ENCODE results near the gene FEM1A. TPM values are rescaled to one million over a fixed set of nuclear protein-coding genes. Genes with fewer than 3 reads are reported as not detected.

The FEM1A gene
- total RNA-seq, 6 experiments from 2014 or later = 4.7 to 11.9 (median 5.6) TPM

DNA sequence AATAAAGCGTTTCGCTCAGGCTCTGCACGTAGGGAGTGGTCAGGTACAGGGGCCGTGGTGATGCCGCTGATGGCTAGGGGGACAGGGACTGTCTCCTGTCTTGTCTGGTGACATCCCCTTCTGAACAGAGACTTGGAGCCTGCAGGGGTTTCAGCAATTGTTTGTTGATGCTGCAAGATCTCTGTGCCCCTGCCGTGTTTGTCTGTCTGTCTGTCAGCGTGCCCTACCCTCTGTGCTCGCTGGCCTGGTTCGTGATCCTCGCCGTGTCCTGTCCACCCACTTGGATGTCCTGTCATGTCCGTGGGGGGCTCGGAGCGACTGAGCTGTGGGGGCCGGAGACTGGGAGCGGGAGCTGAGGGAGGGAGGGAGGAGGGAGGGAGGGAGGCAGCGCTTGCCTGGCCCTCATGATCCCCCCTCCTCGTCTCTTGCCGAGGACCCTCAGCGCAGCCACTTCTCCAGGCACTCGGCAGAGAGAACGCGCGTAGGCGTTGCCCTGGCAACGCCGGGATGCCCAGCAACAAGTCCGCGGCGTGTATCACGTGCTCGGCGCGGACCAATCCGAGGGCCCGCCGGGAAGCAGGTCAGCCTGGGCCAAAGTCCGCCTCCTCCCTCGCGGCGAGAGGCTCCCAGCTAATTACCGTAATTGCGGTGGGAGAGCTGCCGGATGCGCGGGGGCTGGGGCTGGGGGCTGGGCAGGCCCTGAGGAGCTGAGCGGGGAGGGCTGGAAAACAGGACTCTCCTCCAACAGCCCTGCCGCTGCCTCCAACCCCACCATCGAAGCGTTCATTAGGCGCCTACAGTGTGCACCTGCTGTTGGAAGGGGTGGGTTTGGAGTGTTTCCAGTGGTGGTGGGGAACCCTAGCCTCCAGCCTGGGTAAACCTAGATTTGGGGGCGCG, 31.9 kb upstream of the FEM1A start:
- TF ChIP-seq POLR2A (IDR thresholded peaks at IDR 0.05) = no peak
- TF ChIP-seq, protein P1, sequence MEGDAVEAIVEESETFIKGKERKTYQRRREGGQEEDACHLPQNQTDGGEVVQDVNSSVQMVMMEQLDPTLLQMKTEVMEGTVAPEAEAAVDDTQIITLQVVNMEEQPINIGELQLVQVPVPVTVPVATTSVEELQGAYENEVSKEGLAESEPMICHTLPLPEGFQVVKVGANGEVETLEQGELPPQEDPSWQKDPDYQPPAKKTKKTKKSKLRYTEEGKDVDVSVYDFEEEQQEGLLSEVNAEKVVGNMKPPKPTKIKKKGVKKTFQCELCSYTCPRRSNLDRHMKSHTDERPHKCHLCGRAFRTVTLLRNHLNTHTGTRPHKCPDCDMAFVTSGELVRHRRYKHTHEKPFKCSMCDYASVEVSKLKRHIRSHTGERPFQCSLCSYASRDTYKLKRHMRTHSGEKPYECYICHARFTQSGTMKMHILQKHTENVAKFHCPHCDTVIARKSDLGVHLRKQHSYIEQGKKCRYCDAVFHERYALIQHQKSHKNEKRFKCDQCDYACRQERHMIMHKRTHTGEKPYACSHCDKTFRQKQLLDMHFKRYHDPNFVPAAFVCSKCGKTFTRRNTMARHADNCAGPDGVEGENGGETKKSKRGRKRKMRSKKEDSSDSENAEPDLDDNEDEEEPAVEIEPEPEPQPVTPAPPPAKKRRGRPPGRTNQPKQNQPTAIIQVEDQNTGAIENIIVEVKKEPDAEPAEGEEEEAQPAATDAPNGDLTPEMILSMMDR (IDR thresholded peaks at IDR 0.05) = no peak
- DNase-seq (peak; percentile 93 to 95 (median 93)), ATAC-seq (peak; percentile 97 to 100 (median 100))
- intact Hi-C loops (cut with DNase I) = no loop called here
- Histone ChIP-seq H3K4me1 (peaks cover 0 to 7% (median 0%) of the 10 kb centered on the region in 4 donors), H3K4me3 (peak overlapping the region; percentile 30 to 40 (median 39)), H3K27ac (no peak overlapping the region), H3K9me3 (no peaks in the 10 kb centered on the region), H3K27me3 (no peaks in the 10 kb centered on the region), H3K36me3 (no peaks in the 10 kb centered on the region)
- WGBS (ENCODE audit: insufficient coverage, low coverage, low lambda C conversion rate, missing lambda C conversion rate) = 2% methylated on average over 24 of the region's 53 CpGs

DNA sequence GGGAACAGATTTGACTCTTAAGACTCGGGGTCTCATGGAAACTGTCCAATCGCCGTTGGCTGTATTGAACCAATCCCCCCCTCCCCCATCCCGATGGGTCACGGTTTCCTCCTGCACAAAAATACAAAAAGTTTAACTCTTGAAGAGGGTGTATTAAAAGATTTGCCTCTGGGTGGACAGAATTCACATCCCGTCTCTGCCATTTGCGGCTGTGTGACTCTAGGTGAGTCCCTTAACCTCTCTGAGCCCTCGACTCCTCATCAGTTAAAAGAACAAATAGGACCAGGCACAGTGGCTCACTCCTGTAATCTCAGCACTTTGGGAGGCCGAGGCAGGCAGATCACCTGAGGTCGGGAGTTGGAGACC, 31.3 kb upstream of the FEM1A start:
- intact Hi-C loops (cut with DNase I) = no loop called here
- peak overlapping the region; percentile 30 to 40 (median 39) for H3K4me3 ChIP-seq
- WGBS (ENCODE audit: insufficient coverage, low coverage, low lambda C conversion rate, missing lambda C conversion rate) = 28% methylated on average over 8 of the region's 10 CpGs
- no peaks in the 10 kb centered on the region for H3K36me3 ChIP-seq
- H3K9me3 ChIP-seq = no peaks in the 10 kb centered on the region
- H3K27ac ChIP-seq = no peak overlapping the region
- no peaks in the 10 kb centered on the region for H3K27me3 ChIP-seq
- H3K4me1 ChIP-seq = peaks cover 0 to 7% (median 0%) of the 10 kb centered on the region in 4 donors
- ATAC-seq (no peak), DNase-seq (no peak)
- TF ChIP-seq, protein P1 (IDR thresholded peaks at IDR 0.05) = no peak
- no peak for TF ChIP-seq POLR2A (IDR thresholded peaks at IDR 0.05)

DNA sequence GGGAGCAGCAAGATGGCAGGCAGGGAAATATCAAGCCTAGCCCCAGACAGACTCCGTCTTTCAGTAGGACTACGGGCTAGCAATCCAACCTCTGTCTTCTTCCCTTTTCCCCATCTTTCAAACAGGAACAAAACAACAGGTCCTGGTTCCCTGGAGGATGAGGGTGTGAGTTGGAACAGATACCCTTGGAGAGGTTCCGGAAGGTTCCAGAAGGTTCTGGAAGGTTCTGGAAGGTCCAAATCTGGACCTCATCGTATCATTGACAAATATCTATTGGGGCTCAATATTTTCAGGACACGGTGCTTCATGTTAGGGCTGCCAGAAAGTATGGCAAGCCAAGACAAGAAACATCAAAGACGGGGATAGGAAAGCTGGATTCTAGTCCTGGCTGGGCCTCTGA, 28.5 kb upstream of the FEM1A start:
- Histone ChIP-seq H3K4me3 (no peak overlapping the region), H3K36me3 (no peaks in the 10 kb centered on the region), H3K9me3 (no peaks in the 10 kb centered on the region), H3K27me3 (no peaks in the 10 kb centered on the region), H3K27ac (no peak overlapping the region), H3K4me1 (peaks cover 0 to 7% (median 0%) of the 10 kb centered on the region in 4 donors)
- DNase-seq = no peak
- TF ChIP-seq POLR2A (IDR thresholded peaks at IDR 0.05) = no peak
- no peak for ATAC-seq
- WGBS (ENCODE audit: insufficient coverage, low coverage, low lambda C conversion rate, missing lambda C conversion rate) = 66% methylated on average over 5 of the region's 6 CpGs
- intact Hi-C loops (cut with DNase I) = no loop called here

DNA sequence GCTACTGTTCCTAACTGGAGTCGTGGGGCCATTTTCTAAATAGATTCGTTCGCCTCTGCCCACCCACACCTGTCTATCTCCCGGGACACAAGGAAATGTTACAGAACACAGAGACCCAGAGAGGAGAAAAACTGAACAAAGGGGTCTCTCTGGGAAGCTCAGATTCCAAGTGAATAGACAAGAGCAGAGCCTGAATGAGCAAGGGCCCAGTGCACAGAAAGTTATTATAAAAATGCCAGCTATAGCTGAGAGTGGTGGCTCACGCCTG, 27.2 kb upstream of the FEM1A start:
- Histone ChIP-seq H3K4me3 (no peak overlapping the region), H3K9me3 (no peaks in the 10 kb centered on the region), H3K27me3 (no peaks in the 10 kb centered on the region), H3K36me3 (no peaks in the 10 kb centered on the region), H3K27ac (no peak overlapping the region), H3K4me1 (peaks cover 0 to 7% (median 0%) of the 10 kb centered on the region in 4 donors)
- no peak for TF ChIP-seq POLR2A (IDR thresholded peaks at IDR 0.05)
- TF ChIP-seq, protein P1 (IDR thresholded peaks at IDR 0.05) = no peak
- WGBS (ENCODE audit: insufficient coverage, low coverage, low lambda C conversion rate, missing lambda C conversion rate) = 60% methylated on average over 5 of the region's 5 CpGs
- intact Hi-C loops (cut with DNase I) = no loop called here
- ATAC-seq (no peak), DNase-seq (no peak)

DNA sequence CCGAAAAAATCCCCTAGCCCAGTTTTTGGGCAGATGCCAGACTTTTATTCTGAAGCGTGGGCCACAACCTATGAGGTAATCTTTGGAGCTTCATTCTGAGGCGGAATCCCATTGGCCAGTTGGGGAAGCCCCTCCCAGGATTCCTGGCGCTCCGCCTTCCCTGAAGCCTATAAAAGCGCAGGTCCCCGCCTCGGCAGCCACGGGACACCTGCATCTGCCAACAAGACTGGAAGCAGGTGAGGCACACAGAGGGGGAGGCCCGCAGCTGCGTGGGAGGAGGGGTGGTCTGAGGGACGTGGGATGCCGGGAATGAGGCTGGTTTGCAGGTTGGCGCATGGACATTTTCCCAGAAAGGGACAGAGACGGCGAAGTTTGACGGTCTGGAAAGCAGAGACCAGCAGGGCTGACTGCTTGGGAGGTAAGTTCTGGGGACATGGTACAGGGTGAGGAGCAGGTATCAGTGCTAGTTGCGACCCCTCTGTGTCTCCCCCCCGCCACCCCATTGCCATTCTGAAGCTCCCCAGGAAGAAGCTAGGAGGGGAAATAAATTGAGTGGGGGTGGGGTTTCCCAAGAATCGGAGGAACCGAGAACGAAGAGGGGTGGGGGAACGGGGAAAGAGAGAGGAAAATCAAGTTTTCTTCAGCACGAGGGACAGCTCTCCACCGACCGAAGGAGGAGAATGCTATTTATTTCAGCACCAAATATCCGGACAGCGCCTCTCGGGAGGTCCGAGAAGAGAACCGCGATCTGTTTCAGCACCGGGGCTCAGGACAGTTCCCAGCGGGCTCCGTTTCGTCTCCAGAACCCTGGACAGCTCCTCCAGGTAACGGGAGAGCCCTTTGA, 22.4 kb upstream of the FEM1A start:
- WGBS (ENCODE audit: insufficient coverage, low coverage, low lambda C conversion rate, missing lambda C conversion rate) = 9% methylated on average over 21 of the region's 37 CpGs
- DNase-seq = peak; percentile 72 to 75 (median 75)
- TF ChIP-seq POLR2A (IDR thresholded peaks at IDR 0.05) = no peak
- TF ChIP-seq, protein P1 (IDR thresholded peaks at IDR 0.05) = no peak

More for the DNA sequence above, 22.4 kb upstream of the FEM1A start:
- no peaks in the 10 kb centered on the region for H3K4me1 ChIP-seq
- peak; percentile 88 to 99 (median 94) for ATAC-seq
- no peaks in the 10 kb centered on the region for H3K27me3 ChIP-seq
- H3K36me3 ChIP-seq = no peaks in the 10 kb centered on the region
- intact Hi-C loops (cut with DNase I) = no loop called here
- H3K4me3 ChIP-seq = no peak overlapping the region
- H3K27ac ChIP-seq = no peak overlapping the region
- no peaks in the 10 kb centered on the region for H3K9me3 ChIP-seq

Measured in right lobe of liver (tissue), 6 donors.